NCI-H146 treated with DMSO at 0.1 percent for 48 hours (cell line): ENCODE measurements around the gene TMEM147.

ENCODE experiments used
- DNase-seq: peaks from one replicate; lab custom pipeline; 2025; ENCODE audit not compliant: unreplicated experiment; lab: John Stamatoyannopoulos, UW

The TMEM147 gene, protein sequence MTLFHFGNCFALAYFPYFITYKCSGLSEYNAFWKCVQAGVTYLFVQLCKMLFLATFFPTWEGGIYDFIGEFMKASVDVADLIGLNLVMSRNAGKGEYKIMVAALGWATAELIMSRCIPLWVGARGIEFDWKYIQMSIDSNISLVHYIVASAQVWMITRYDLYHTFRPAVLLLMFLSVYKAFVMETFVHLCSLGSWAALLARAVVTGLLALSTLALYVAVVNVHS

DNA sequence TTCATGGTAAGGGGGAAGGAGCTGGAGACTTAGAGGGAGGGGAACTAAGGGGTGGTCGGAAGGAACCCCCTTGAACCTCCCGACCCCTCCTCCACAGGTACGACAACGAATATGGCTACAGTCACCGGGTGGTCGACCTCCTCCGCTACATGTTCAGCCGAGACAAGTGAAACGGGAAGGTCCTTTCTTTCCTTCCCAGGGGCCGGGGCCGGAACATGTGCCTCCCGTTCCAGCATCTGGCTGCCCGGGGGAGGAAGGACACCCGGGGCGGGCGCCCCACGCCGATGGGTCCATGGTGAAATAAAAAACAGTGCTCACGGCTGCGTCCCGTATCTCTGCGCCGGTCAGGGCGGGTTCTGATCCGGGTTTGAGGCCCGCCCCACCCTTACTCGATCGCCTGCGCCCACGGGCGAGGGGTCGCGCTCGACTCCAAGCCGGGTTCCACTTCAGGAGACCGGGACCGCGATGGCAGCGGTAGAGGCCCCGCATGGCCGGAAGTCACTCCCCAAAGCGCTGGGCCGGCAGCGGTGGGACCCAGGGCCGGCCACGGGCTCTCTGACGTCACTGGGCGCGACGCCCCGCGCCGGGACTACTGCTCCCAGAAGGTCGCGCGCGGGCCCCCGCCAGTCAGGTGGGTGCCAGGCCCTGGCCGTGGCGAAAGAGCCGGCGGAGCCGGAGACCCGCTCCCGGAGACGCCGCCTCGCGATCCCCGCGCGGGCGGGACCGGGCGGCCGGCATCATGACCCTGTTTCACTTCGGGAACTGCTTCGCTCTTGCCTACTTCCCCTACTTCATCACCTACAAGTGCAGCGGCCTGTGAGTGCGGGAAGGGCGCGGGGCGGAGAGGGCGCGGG is at the start of gene TMEM147:
TSS of gene TMEM147 (plus strand) at position 626 of the 854 bp plus-strand sequence. CDS start at position 740, 114 bp downstream.
- peak; percentile 42 for DNase-seq

DNA sequence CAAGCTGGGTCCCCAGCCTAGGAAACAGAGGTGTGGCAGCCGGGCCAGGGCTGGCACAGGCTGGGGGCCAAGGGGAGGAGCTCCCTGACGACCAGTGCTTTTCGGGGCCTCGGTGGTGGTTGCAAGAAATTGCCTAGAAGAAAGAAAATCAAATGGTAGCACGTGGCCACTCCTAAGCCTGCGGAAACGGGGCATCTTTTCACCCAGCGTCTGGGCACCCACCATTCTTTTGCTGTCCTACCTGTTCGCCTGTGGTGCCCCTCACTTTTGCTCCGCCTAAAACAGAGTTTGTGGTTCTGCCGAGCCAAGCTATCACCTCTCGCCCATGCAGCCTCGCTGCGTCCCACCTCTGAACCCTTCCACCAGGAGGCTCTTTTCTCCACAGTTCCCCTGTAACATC is 48.0 kb upstream of the TMEM147 start:
- no peak for DNase-seq

DNA sequence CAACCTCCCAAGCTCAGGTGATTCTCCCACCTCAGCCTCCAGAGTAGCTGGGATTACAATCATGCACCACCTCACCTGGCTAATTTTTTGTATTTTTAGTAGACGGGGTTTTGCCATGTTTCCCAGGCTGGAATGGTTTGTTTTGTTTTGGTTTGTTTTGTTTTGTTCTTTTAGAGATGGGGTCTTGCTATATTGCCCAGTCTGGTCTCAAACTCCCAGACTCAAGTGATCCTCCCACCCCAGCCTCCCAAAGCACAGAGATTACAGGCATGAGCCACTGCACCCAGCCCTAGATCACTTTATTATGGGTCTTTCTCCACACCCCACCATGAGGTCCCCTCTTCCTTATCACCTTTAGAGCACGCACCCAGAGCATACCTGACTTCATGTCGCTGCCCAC is 47.2 kb upstream of the TMEM147 start:
- no peak for DNase-seq

GRCh38 chr19:35498984-35499527 is 46.4 kb upstream of the TMEM147 start:
- no peak for DNase-seq

DNA sequence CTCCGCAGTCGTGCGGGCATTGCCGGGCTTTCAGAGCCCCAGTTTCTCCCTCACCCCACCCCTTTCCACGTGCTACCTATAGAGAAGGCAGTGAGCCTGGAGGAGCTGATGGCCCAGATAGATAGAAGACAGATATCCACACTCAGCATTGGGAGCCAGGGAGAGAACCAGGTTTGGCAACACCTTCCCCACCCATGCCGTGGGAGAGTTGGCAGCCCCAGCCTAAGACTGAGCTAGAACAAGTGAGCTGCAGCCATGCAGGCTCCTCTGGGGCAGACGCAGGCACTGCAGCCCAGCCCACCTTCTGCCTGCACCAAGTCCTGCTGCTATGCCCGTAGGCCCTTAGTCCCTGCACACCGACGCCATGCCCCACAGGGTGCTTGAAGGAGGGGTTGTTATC is 44.8 kb upstream of the TMEM147 start:
- DNase-seq = no peak

- DNase-seq = no peak
Observed at GRCh38 chr19:35501684-35502083, 43.7 kb upstream of the TMEM147 start.

DNA sequence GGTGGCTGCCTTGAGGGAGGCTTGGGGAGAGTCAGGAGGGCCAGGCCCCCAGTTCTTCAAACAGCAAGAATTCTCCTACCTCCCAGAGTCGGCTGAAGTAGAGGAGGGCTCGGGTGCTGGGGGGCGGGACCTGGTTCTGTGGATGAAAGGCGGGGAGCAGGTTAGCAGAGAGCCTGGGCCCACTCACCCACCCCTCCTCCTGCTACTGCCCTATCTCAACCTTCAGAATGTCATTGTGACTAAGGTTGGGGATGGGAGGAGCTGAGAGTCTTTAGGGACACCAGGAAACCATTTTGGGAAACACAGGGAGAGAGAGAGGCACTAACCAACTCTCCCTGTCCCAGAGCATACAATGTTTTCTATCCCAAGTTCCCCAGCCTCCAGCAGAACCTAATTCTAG is 42.7 kb upstream of the TMEM147 start:
- DNase-seq = no peak

DNA sequence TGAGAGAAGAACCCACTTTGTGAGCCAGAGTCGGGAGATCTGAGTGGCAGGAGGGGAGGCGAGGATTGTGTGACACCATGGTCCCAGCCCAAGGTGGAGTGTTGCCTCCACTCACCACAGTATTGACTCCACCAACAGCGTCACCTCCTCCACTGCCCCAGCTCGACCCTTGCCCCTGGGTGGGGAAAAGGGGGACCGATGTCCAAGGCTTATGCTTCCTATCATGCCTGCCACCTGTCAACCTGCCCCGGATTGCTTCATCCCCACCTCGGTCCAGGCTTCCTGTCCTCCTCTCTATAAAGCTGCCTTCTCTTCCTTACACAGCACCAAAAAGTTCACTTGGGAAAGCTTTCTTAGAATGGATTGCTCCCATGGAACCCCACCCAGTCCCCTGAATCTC is 39.4 kb upstream of the TMEM147 start:
- no peak for DNase-seq

GRCh38 chr19:35507561-35507960 is 37.9 kb upstream of the TMEM147 start:
- no peak for DNase-seq

GRCh38 chr19:35508129-35508528 is 37.3 kb upstream of the TMEM147 start:
- DNase-seq = no peak

GRCh38 chr19:35509018-35509652 is 36.3 kb upstream of the TMEM147 start:
- DNase-seq = no peak

GRCh38 chr19:35509861-35510625 is 35.4 kb upstream of the TMEM147 start:
- peak; percentile 51 for DNase-seq

GRCh38 chr19:35510626-35510964 is 34.8 kb upstream of the TMEM147 start:
- DNase-seq = no peak

GRCh38 chr19:35511337-35511736 is 34.1 kb upstream of the TMEM147 start:
- DNase-seq = no peak

GRCh38 chr19:35512831-35513627 is 32.4 kb upstream of the TMEM147 start:
- no peak for DNase-seq

DNA sequence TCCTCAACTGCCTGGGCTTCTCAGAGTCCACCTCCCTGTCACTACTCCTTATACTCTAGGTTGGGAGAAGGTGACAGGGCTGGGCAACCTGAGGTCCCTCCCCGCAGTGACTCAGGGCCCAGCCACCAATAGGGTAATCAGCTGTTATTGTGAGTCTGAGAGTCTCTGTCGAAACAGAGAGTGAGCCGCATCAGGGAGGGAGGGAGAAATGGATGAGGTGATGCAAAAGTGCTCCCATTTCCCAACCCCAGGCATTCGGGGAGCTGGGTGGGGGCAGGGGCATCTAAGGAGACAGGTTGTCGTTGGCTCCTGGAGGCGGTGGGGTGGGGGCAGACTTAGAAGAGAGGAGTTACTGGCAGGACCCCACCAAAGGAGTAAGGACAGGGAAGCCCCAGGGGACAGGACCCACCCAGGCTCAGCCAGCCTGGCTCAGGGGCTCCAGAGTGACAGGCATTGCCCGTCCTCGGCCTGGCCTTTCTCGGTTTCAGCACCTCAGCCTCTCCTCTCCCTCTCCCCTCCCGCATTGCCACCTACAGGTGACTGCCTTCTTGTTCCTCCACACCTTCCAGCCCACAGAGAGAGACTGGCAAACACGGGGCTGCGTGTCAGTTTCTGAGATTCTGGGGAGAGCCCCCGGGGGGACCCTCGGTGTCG is 31.7 kb upstream of the TMEM147 start, which contains the start of gene DMKN:
TSS of gene DMKN (minus strand) at position 22 of the 654 bp plus-strand sequence. CDS start 174 bp downstream, outside the sequence.
- no peak for DNase-seq

GRCh38 chr19:35514282-35514809 is 31.1 kb upstream of the TMEM147 start:
- DNase-seq = no peak

DNA sequence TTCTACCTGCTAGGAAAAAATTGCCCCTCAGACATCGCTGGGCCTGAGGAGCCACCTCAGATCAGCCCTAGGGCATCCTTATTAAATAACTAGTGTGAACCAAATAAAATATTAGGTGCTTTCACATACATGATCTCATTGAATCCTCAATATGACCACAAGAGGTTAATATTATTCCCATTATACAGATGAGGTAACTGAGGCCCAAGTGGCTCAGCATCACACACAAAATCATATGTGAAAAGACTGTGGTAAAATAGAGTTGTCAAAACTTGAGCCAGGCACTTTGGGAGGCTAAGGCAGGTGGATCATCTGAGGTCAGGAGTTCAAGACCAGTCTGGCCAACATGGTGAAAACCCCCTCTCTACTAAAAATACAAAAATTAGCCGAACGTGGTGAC is 29.1 kb upstream of the TMEM147 start:
- no peak for DNase-seq

- no peak for DNase-seq
Observed at GRCh38 chr19:35517342-35517741, 28.1 kb upstream of the TMEM147 start.
